ENCODE measurements around the gene ARHGAP10. TPM values are rescaled to one million over a fixed set of nuclear protein-coding genes. Genes with fewer than 3 reads are reported as not detected.
"Not testable (repeated sequence)": the region's sequence is repeated elsewhere in the genome, so short reads cannot be mapped to it uniquely, and the experiment has no call there.

Gene ARHGAP10
- total RNA-seq, 1 donor from 2014 or later: 9.1 TPM

- no peak for DNase-seq (ENCODE audit: low read depth in 2 of 2)
Measured at GRCh38 chr4:147981305-147981704, 249.4 kb downstream of the ARHGAP10 start.

- DNase-seq (ENCODE audit: low read depth in 2 of 2): peak; percentile 49 to 65
Measured at GRCh38 chr4:147984065-147984777, 252.3 kb downstream of the ARHGAP10 start.

GRCh38 chr4:147984778-147985138 lies 252.9 kb downstream of the ARHGAP10 start:
- no peak for DNase-seq (ENCODE audit: low read depth in 2 of 2)

- no peak for DNase-seq (ENCODE audit: low read depth in 2 of 2)
Measured at GRCh38 chr4:147985376-147985775, 253.5 kb downstream of the ARHGAP10 start.

GRCh38 chr4:147987252-147987651 lies 255.4 kb downstream of the ARHGAP10 start:
- no peak for DNase-seq (ENCODE audit: low read depth in 2 of 2)

- no peak for DNase-seq (ENCODE audit: low read depth in 2 of 2)
Measured at GRCh38 chr4:147991543-147992283, 259.8 kb downstream of the ARHGAP10 start.

- peak in 1 of 2 donors; percentile 25 for DNase-seq (ENCODE audit: low read depth in 2 of 2)
Measured at GRCh38 chr4:147994076-147994475, 262.2 kb downstream of the ARHGAP10 start.

GRCh38 chr4:147994491-147995385 lies 262.9 kb downstream of the ARHGAP10 start:
- DNase-seq (ENCODE audit: low read depth in 2 of 2): peak in 1 of 2 donors; percentile 55

GRCh38 chr4:147996859-147997258 lies 265.0 kb downstream of the ARHGAP10 start:
- DNase-seq (ENCODE audit: low read depth in 2 of 2): no peak

GRCh38 chr4:148000038-148000437 lies 268.1 kb downstream of the ARHGAP10 start:
- not testable (repeated sequence) for DNase-seq (ENCODE audit: low read depth in 2 of 2)

- DNase-seq (ENCODE audit: low read depth in 2 of 2): peak in 1 of 2 donors; percentile 65
Measured at GRCh38 chr4:148004228-148004857, 272.5 kb downstream of the ARHGAP10 start.

GRCh38 chr4:148006001-148006400 lies 274.1 kb downstream of the ARHGAP10 start:
- DNase-seq (ENCODE audit: low read depth in 2 of 2): no peak

GRCh38 chr4:148007314-148007760 lies 275.4 kb downstream of the ARHGAP10 start:
- DNase-seq (ENCODE audit: low read depth in 2 of 2): peak; percentile 29 to 95

- DNase-seq (ENCODE audit: low read depth in 2 of 2): peak in 1 of 2 donors; percentile 38
Measured at GRCh38 chr4:148007792-148008191, 275.9 kb downstream of the ARHGAP10 start.

- peak in 1 of 2 donors; percentile 17 for DNase-seq (ENCODE audit: low read depth in 2 of 2)
Measured at GRCh38 chr4:148015058-148015457, 283.2 kb downstream of the ARHGAP10 start.

- DNase-seq (ENCODE audit: low read depth in 2 of 2): no peak
Measured at GRCh38 chr4:148015468-148015867, 283.6 kb downstream of the ARHGAP10 start.

- DNase-seq (ENCODE audit: low read depth in 2 of 2): no peak
Measured at GRCh38 chr4:148016063-148016637, 284.3 kb downstream of the ARHGAP10 start.

GRCh38 chr4:148017801-148018200 lies 285.9 kb downstream of the ARHGAP10 start:
- peak; percentile 36 to 95 for DNase-seq (ENCODE audit: low read depth in 2 of 2)

GRCh38 chr4:148021686-148022085 lies 289.8 kb downstream of the ARHGAP10 start:
- DNase-seq (ENCODE audit: low read depth in 2 of 2): peak; percentile 19 to 36

- DNase-seq (ENCODE audit: low read depth in 2 of 2): no peak
Measured at GRCh38 chr4:148022975-148023374, 291.1 kb downstream of the ARHGAP10 start.

All from dermis microvascular lymphatic vessel endothelial cell (primary cell).